Measurements from ENCODE around the gene EXOSC1. TPM values are rescaled to one million over a fixed set of nuclear protein-coding genes. Genes with fewer than 3 reads are reported as not detected.

The EXOSC1 gene
- total and polyA plus RNA-seq, 2 of the 13 experiments (the other 11 are each of a cell fraction or from before 2014, with no cell fraction given), result 36.3 to 39.9 TPM

GRCh38 chr10:97400665-97401454 lies 44.9 kb downstream of the EXOSC1 start, which contains the start of gene RRP12 (continued):
- TF ChIP-seq NR2C2 (CRISPR knock-in tag; IDR thresholded peaks at IDR 0.05; ENCODE audit: borderline replicate concordance) (peak; percentile 38; the same call in 1 of the 2 replicates), ZNF235 (CRISPR knock-in tag; IDR thresholded peaks at IDR 0.05; ENCODE audit: borderline replicate concordance) (no peak), ZNF260 (CRISPR knock-in tag; IDR thresholded peaks at IDR 0.05; ENCODE audit: borderline replicate concordance, low read depth) (no peak), ZNF124 (CRISPR knock-in tag; IDR thresholded peaks at IDR 0.05) (no peak), ZNF558 (CRISPR knock-in tag; IDR thresholded peaks at IDR 0.05; ENCODE audit: borderline replicate concordance) (no peak), ZSCAN12 (CRISPR knock-in tag; IDR thresholded peaks at IDR 0.05) (0 out of 2 replicates have a peak, but pooled peaks have one; percentile 54), SALL1 (CRISPR knock-in tag; IDR thresholded peaks at IDR 0.05) (peak; percentile 68), SAFB2 (CRISPR knock-in tag; IDR thresholded peaks at IDR 0.05; ENCODE audit: borderline replicate concordance, low read depth) (no peak), HNF4A (CRISPR knock-in tag; IDR thresholded peaks at IDR 0.05) (no peak), ZNF556 (CRISPR knock-in tag; IDR thresholded peaks at IDR 0.05; ENCODE audit: borderline replicate concordance) (no peak), MYNN (CRISPR knock-in tag; IDR thresholded peaks at IDR 0.05; ENCODE audit: low read depth) (no peak; the same call in 1 of the 2 replicates), TFAP4 (IDR thresholded peaks at IDR 0.05; ENCODE audit: borderline replicate concordance, low read depth) (0 out of 2 replicates have a peak, but pooled peaks have one; percentile 23), ZNF674 (CRISPR knock-in tag; IDR thresholded peaks at IDR 0.05; ENCODE audit: low read depth) (no peak), ATF1 (CRISPR knock-in tag; IDR thresholded peaks at IDR 0.05) (peak; percentile 84), RARG (CRISPR knock-in tag; IDR thresholded peaks at IDR 0.05; ENCODE audit: low read depth) (no peak), CREBL2 (CRISPR knock-in tag; IDR thresholded peaks at IDR 0.05; ENCODE audit: borderline replicate concordance) (no peak; the same call in 1 of the 2 replicates)
- TF ChIP-seq, protein P1, sequence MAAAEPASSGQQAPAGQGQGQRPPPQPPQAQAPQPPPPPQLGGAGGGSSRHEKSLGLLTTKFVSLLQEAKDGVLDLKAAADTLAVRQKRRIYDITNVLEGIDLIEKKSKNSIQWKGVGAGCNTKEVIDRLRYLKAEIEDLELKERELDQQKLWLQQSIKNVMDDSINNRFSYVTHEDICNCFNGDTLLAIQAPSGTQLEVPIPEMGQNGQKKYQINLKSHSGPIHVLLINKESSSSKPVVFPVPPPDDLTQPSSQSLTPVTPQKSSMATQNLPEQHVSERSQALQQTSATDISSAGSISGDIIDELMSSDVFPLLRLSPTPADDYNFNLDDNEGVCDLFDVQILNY (CRISPR knock-in tag; conservative IDR thresholded peaks at IDR 0.05), result no peak
- TF ChIP-seq, protein P2, sequence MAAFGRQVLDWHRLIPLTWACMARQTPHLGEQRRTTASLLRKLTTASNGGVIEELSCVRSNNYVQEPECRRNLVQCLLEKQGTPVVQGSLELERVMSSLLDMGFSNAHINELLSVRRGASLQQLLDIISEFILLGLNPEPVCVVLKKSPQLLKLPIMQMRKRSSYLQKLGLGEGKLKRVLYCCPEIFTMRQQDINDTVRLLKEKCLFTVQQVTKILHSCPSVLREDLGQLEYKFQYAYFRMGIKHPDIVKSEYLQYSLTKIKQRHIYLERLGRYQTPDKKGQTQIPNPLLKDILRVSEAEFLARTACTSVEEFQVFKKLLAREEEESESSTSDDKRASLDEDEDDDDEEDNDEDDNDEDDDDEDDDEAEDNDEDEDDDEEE (CRISPR knock-in tag; IDR thresholded peaks at IDR 0.05), result peak; percentile 88
- TF ChIP-seq, protein P3, sequence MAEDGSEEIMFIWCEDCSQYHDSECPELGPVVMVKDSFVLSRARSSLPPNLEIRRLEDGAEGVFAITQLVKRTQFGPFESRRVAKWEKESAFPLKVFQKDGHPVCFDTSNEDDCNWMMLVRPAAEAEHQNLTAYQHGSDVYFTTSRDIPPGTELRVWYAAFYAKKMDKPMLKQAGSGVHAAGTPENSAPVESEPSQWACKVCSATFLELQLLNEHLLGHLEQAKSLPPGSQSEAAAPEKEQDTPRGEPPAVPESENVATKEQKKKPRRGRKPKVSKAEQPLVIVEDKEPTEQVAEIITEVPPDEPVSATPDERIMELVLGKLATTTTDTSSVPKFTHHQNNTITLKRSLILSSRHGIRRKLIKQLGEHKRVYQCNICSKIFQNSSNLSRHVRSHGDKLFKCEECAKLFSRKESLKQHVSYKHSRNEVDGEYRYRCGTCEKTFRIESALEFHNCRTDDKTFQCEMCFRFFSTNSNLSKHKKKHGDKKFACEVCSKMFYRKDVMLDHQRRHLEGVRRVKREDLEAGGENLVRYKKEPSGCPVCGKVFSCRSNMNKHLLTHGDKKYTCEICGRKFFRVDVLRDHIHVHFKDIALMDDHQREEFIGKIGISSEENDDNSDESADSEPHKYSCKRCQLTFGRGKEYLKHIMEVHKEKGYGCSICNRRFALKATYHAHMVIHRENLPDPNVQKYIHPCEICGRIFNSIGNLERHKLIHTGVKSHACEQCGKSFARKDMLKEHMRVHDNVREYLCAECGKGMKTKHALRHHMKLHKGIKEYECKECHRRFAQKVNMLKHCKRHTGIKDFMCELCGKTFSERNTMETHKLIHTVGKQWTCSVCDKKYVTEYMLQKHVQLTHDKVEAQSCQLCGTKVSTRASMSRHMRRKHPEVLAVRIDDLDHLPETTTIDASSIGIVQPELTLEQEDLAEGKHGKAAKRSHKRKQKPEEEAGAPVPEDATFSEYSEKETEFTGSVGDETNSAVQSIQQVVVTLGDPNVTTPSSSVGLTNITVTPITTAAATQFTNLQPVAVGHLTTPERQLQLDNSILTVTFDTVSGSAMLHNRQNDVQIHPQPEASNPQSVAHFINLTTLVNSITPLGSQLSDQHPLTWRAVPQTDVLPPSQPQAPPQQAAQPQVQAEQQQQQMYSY (CRISPR knock-in tag; IDR thresholded peaks at IDR 0.05), result no peak

All from HepG2 (cell line).